Coronary artery (tissue), 2 donors: ENCODE data around the gene DCST2.

Experiments used
- DNase-seq: peaks from one replicate; pipeline ENCODE4 v3.0.0-alpha.2; 2017; ENCODE audit warnings: low spot score
- H3K27ac ChIP-seq, 2 donors: fragments of 200-600 bp; sonication (generic); one replicate each; pipeline ENCODE4 v1.5.1; 2016 to 2019
- H3K4me3 ChIP-seq: fragments of 200-600 bp; sonication (generic); 2 replicates; pipeline ENCODE4 v1.5.1; 2016; ENCODE audit warnings: mild to moderate bottlenecking, moderate library complexity
- TF ChIP-seq, protein P1 (sequence below): fragments of 200-600 bp; sonication (generic); IDR thresholded peaks from one replicate; pipeline ENCODE4 v1.5.1; 2019; ENCODE audit warnings: antibody characterized with exemption

DCST2 gene

DNA sequence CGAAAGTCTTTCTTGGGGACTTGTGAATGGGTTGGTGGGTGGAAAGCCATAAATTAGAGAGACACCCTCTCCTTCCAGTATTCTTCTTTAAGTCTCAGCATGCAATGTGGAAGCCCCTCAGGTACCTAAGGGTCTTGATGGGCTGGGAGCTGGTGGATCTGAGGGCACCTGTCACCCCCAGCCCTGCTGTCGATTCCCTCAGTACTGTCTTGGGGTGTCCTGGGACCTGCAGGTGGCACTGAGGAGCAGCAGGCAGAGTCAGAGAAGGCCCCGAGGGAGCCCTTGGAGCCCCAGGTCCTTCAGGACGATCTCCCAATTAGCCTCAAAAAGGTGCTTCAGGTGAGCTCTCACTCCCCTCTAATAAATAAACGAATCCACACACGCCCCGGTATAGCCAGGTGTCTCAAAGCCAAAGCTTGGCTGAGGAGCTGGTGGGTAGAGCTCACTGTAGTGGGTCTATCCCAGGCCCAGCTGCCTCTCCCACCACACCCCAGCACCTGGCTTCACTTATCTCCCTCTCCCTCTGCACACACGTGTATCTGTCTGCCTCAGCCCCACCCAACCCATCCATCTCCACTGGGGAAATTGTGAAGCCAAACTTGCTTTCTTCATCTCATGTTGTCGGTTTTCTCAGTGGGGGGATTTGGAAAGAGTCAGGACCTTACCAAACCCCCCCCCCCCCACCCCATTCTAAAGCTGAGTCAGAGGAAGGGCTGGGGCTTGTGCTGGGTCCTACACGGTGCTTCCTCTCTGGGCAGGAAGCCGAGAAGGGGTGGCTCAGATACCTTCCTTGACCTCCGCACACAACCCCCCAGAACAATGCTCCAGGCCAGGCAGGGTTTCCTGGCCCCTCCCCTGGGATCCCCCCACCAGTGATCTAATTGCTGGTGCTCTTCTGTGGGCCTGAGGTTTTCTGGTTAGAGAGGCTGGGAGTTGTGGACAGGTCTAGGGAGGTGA is 19.1 kb upstream of the DCST2 start:
- Histone ChIP-seq H3K4me3 (peak overlapping the region; percentile 79), H3K27ac (peak overlapping the region; percentile 68 to 91)
- no peak for DNase-seq
- TF ChIP-seq, protein P1, sequence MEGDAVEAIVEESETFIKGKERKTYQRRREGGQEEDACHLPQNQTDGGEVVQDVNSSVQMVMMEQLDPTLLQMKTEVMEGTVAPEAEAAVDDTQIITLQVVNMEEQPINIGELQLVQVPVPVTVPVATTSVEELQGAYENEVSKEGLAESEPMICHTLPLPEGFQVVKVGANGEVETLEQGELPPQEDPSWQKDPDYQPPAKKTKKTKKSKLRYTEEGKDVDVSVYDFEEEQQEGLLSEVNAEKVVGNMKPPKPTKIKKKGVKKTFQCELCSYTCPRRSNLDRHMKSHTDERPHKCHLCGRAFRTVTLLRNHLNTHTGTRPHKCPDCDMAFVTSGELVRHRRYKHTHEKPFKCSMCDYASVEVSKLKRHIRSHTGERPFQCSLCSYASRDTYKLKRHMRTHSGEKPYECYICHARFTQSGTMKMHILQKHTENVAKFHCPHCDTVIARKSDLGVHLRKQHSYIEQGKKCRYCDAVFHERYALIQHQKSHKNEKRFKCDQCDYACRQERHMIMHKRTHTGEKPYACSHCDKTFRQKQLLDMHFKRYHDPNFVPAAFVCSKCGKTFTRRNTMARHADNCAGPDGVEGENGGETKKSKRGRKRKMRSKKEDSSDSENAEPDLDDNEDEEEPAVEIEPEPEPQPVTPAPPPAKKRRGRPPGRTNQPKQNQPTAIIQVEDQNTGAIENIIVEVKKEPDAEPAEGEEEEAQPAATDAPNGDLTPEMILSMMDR, result no peak

DNA sequence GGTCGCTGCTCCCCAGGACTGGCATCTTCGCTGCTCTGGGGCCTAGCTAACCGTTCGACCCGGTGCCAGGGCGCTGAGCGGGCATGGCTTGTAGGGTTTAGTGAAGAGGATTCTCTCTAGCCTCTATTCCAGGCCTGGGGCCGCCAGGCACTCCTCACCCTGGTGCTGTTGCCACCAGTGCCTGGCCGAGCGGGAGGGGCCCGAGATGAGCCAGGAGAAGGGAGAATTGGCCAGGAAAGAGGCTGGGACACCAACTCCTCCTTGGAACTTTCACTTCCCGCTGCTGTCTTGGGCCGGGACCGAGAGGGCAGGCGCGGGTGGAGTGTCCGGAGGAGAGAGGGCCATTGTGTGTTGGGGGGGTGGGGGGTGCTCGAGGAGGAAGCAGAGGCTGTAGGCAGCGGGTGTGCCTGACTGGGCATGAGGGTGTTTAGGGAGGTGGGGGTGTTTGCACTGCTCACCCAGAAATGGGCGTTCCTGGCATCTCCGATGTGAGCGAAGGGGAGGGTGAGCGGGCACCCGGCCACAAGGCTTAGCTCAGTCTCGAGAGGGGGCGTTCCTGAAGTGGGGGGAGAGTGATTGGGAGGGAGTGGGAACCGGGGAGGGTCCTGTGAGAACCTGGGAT is 18.3 kb upstream of the DCST2 start:
- TF ChIP-seq, protein P1, result no peak
- Histone ChIP-seq H3K27ac (peak overlapping the region; percentile 68 to 91), H3K4me3 (peak overlapping the region; percentile 79)
- DNase-seq, result no peak

DNA sequence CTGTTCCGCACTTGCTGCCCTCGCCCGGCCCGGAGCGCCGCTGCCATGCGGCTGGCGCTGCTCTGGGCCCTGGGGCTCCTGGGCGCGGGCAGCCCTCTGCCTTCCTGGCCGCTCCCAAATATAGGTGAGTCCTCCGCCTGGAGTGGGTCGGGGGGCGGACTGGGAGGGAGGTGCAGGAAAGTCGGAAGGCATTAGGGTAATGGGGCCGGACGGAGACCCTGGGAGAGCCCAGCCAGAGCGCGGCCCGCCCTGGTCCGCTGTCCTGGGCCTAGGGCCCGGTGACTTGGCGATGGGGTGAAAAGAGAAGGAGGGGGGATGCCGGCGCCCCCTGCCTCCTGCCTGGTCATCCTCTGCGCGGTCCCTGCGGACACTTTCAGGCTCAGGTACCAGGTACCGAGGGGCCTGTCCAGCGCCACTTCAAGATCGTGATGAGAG is 17.8 kb upstream of the DCST2 start:
- Histone ChIP-seq H3K4me3 (peak overlapping the region; percentile 79), H3K27ac (peak overlapping the region; percentile 68 to 91)
- TF ChIP-seq, protein P1, result no peak
- no peak for DNase-seq

DNA sequence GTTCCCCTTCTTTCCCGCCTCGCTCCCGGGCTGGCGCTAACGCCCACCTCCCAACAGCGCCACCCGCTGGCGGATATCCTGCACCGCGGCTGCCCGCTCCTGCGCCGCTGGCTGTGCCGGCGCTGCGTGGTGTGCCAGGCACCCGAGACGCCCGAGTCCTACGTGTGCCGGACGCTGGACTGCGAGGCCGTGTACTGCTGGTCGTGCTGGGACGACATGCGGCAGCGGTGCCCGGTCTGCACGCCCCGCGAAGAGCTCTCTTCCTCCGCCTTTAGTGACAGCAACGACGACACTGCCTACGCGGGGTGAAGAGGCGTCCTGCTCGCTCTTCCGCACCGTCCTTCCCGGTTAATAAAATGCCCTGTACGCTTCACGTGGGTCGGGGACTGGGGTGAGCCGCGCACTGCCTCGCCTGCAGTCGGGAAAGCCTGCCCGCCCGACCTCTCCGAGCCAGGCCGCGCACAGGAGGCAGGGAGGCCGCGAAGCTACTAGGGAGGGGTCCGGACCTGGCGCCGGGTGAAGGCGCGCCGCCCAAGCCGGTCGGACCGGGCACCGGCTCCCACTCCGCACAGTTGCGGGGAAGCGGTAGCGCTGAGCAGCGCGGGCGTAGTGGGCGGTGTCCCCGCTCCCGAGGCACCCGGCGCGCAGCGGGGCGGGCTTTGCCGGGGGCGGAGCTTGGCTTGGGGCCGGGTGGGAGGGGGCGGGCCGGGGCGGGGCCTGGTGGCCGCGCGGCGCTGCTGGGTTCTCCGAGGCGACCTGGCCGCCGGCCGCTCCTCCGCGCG is 17.2 kb upstream of the DCST2 start, which contains the start of gene ADAM15:
Gene ADAM15 (plus strand): TSS at position 757 of the 782 bp plus-strand sequence. CDS start 71 bp downstream, outside the sequence.
- peak; percentile 90 for DNase-seq
- Histone ChIP-seq H3K4me3 (peak within 1 kb of the TSS; percentile 79), H3K27ac (peak within 1 kb of the TSS; percentile 68 to 91)
- TF ChIP-seq, protein P1, result peak; percentile 92

DNA sequence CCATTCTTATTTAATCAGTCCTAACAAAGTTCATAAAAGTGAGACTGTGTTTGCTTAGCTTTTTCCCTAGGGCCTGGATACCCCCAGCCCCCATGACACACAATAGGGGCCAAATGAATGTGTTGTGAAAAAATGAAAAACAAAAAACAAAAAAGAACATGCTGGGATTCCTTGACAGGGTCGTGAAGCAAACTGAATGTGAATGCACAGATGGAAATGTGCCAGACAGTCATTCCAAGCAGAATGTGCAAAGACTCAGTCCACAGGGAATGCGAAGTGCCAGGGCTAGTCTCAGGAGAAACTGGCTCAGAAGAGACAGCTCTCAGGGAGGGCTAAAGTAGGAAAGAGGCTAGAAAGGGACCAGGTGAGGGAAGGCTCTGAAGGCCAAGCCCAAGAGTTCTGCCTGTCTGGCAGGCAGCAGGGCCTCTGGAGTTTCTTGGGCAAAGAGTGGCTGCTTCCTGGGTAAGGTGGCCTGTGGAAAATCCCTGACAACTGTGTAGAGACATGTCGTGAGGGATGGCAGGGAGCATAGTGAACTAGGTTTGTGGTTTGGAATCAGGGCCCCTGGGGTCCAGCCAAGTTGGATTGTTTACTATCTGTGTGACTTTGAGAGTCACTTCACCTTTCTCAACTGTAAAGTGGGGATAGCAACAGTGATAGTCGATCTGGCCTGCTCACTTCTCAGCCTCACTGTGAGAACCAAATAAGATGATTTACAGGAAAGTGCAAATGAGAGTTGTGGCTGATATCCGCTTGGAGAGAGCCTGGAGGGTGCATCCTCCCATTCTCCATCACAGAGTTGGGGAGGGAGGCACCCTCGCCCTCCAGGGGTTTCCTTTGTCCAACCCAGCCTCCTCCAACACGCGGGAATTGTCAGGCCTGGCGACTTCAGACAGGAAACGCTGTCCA is 16.3 kb upstream of the DCST2 start:
- DNase-seq, result no peak
- Histone ChIP-seq H3K27ac (peak overlapping the region; percentile 68 to 91), H3K4me3 (peak overlapping the region; percentile 79)
- TF ChIP-seq, protein P1, result no peak
